ENCODE data around the gene MAP3K12. TPM values are rescaled to one million over a fixed set of nuclear protein-coding genes. Genes with fewer than 3 reads are reported as not detected.

MAP3K12 gene
- total and polyA plus RNA-seq, 2 of the 13 experiments (the other 11 are each of a cell fraction or from before 2014, with no cell fraction given) = 0.20 to 1.1 TPM

- TF ChIP-seq ZNF264 (CRISPR knock-in tag; IDR thresholded peaks at IDR 0.05) (0 out of 2 replicates have a peak, but pooled peaks have one; percentile 42), IKZF5 (CRISPR knock-in tag; IDR thresholded peaks at IDR 0.05) (peak; percentile 15; the same call in 1 of the 2 replicates), ZNF18 (CRISPR knock-in tag; IDR thresholded peaks at IDR 0.05; ENCODE audit: insufficient replicate concordance) (peak; percentile 65), MXD1 (CRISPR knock-in tag; IDR thresholded peaks at IDR 0.05) (0 out of 2 replicates have a peak, but pooled peaks have one; percentile 40), SMAD1 (CRISPR knock-in tag; IDR thresholded peaks at IDR 0.05; ENCODE audit: borderline replicate concordance, low read depth) (no peak), MXI1 (IDR thresholded peaks at IDR 0.05; ENCODE audit: borderline replicate concordance, low read depth, low read length) (peak; percentile 85; the same call in 1 of the 3 replicates), ZNF513 (CRISPR knock-in tag; conservative IDR thresholded peaks at IDR 0.05) (no peak), ZNF407 (CRISPR knock-in tag; IDR thresholded peaks at IDR 0.05; ENCODE audit: not compliant biosample characterization) (no peak), KAT8 (CRISPR knock-in tag; IDR thresholded peaks at IDR 0.05) (0 out of 2 replicates have a peak, but pooled peaks have one; percentile 20), NR2C2 (CRISPR knock-in tag; IDR thresholded peaks at IDR 0.05; ENCODE audit: borderline replicate concordance) (no peak), ZMAT3 (CRISPR knock-in tag; conservative IDR thresholded peaks at IDR 0.05) (0 out of 2 replicates have a peak, but pooled peaks have one; percentile 15), GFI1 (CRISPR knock-in tag; IDR thresholded peaks at IDR 0.05; ENCODE audit: borderline replicate concordance) (no peak), EED (CRISPR knock-in tag; IDR thresholded peaks at IDR 0.05) (no peak), ZNF331 (CRISPR knock-in tag; IDR thresholded peaks at IDR 0.05) (peak; percentile 61; the same call in 1 of the 2 replicates)
Measured at GRCh38 chr12:53492830-53493609, 6.2 kb downstream of the MAP3K12 start (continued).

All from HepG2 (cell line).